Renal pelvis (tissue), 4 donors: ENCODE measurements around the gene ECPAS. TPM values are rescaled to one million over a fixed set of nuclear protein-coding genes. Genes with fewer than 3 reads are reported as not detected.
"Not testable (repeated sequence)": the region's sequence is repeated elsewhere in the genome, so short reads cannot be mapped to it uniquely, and the experiment has no call there.

Experiments used
- DNase-seq: peaks from one replicate; pipeline ENCODE4 v3.0.0-alpha.2; 2013
- polyA plus RNA-seq, 3 donors: library from polyadenylated mRNA; unstranded; fragments of 120-200 nt; gene quantifications; one replicate each; pipeline ENCODE4 v1.2.1, GENCODE V29; 2013; ENCODE audit not compliant: insufficient read length in 3 of 3

Gene ECPAS
- polyA plus RNA-seq, 3 donors: 74.0 to 89.7 (median 77.7) TPM

- no peak for DNase-seq
Measured at GRCh38 chr9:111356481-111357244, 127.5 kb downstream of the ECPAS start.

GRCh38 chr9:111352545-111352944, 131.6 kb downstream of the ECPAS start:
- DNase-seq: no peak

- no peak for DNase-seq
Measured at GRCh38 chr9:111350556-111350955, 133.6 kb downstream of the ECPAS start.

- no peak for DNase-seq
Measured at GRCh38 chr9:111349766-111350165, 134.4 kb downstream of the ECPAS start.

- peak; percentile 8 for DNase-seq
Measured at GRCh38 chr9:111348821-111349271, 135.3 kb downstream of the ECPAS start.

DNA sequence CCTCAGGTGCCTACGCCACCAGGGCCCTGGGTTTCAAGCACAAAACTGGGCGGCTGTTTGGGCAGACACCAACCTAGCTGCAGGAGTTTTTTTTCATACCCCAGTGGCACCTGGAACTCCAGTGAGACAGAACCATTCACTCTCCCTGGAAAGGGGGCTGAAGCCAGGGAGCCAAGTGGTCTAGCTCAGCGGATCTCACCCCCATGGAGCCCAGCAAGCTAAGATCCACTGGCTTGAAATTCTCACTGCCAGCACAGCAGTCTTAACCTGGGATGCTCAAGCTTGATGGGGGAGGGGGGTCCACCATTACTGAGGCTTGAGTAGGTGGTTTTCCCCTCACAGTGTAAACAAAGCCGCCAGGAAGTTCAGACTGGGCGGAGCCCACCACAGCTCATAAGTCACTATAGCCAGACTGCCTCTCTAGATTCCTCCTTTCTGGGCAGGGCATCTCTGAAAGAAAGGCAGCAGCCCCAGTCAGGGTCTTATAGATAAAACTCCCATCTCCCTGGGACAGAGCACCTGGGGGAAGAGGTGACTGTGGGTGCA, 149.8 kb downstream of the ECPAS start:
- DNase-seq: not testable (repeated sequence)

DNA sequence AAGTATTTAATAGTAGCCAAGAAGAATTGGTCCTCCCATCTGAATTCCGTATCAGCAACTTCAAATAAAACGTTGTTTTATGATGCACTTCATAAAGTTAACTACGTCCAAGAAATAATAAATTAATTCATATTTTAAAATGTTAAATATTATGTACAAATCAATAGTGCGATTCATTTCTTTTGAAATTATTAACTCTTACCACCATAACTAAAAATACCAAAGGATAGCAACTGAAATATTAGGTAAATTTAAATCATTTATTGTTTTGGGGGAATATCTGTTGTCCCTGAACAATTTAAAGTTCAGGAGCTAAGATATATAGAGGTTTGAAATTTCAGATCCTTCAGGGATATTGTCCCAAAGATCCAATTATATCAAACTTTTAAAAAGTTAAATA, 154.1 kb downstream of the ECPAS start, which contains the start of gene OR2K2:
TSS of gene OR2K2 (minus strand) at position 101 of the 400 bp plus-strand sequence. CDS start 1,791 bp downstream, outside the sequence.
- no peak for DNase-seq

DNA sequence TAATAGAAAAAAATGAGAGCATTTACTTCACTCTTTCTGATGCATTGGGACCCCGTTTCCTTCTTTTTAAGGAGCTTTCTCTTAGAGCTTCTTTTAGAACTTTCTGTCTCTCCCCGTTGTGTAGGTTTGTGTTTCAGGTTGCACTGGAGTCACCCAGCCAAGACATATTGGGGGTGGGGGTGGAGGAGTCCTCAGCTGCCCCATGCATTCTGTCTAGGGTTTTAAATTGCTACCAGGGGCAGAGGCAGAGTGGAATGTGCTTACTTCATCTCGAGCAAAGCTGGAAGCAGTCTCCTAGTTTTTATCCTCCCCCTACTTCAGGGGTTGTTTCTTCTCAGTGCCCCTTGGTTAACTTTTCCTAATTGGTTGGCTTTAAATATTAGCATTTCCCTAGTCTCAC, 163.6 kb downstream of the ECPAS start:
- peak; percentile 50 for DNase-seq

DNA sequence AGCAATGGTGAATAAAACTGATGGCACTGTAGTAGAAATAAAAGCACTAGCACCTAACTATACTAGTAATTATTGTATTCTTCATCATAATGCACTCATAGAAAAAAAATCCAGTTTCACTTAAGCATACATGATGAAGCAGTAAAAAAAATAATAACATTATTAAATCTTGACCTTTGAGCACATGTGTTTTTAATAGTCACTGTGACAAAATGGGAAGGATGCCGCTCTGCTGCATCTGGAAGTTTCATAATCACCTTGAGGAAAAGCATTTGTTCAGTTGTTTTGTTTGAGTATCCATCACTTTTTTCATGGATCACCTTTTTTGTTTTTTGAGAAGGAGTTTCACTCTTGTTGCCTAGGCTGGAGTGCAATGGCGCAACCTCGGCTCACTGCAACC, 167.4 kb downstream of the ECPAS start:
- no peak for DNase-seq

Other genes with a start within 250 kb of the ECPAS start
- gene OR2K2, start 154.2 kb downstream of the ECPAS start, polyA plus RNA-seq: not detected
- gene ZNF483, start 40.8 kb upstream of the ECPAS start, polyA plus RNA-seq: 1 to 10 TPM; 1.9 to 6.4 (median 3.5) TPM
- 100 to 1,000 TPM; 146 to 291 (median 273) TPM for gene PTGR1, start 115.3 kb upstream of the ECPAS start, polyA plus RNA-seq
- gene DNAJC25, start 147.0 kb upstream of the ECPAS start, polyA plus RNA-seq: 10 to 100 TPM; 13.3 to 15.2 (median 14.0) TPM
- gene GNG10, start 177.2 kb upstream of the ECPAS start, polyA plus RNA-seq: 10 to 100 TPM; 46.9 to 50.4 (median 48.9) TPM